ENCODE measurements around the gene CCDC47. TPM values are rescaled to one million over a fixed set of nuclear protein-coding genes. Genes with fewer than 3 reads are reported as not detected.

The CCDC47 gene
- total and polyA plus RNA-seq, 2 donors from 2014 or later: 50.9 to 83.1 TPM

DNA sequence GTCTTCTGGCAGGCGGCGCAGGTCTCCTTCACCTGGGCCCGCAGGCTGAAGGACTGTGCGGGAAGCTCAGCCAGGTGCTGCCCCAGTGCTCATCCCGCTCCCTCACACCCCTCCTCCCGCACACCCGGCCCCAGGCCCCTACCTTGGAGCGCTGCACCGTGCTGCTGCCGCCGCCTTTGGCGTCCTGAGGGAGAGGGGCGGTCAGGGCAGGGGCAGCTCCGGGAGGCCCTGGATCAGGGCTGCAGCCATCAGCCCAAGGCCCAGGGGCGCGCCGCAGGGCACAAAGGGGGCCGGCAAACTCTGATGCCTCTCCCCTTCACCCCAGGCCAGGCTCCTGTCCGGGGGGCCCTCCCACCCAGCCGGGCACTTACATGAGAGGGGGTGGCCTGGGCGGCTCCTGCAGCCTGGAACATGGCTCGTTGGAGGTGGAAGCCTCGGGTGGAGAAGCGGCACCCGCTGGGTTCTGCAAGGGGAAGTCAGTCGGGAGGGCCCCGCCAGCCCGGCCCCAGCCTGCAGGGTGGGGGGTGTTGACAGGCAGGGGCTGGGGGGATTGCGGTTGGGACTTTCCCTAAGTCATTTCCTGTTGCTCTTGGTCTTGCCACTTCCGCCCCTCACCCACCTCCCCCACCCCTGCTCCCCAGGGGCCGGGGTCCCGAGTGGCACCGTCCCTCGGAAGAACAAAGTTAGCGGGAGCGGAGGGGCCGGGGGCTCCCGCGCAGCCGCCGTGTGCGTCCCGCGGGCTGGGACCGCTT, 74.3 kb downstream of the CCDC47 start:
- intact Hi-C loops (cut with DNase I): no loop called here
- Histone ChIP-seq H3K27me3 (ENCODE audit: control insufficient read depth, insufficient read depth, low read length) (no peaks in the 10 kb centered on the region), H3K4me1 (ENCODE audit: control insufficient read depth in 2 of 3, insufficient read depth in 2 of 3, low read depth in 1 of 3, low read length in 3 of 3) (peaks cover 0 to 13% (median 0%) of the 10 kb centered on the region in 3 donors), H3K4me3 (ENCODE audit: low read length in 3 of 3) (peak overlapping the region in 1 of 3 donors; percentile 46), H3K9me3 (ENCODE audit: control insufficient read depth in 2 of 3, insufficient read depth in 1 of 3, low read length in 3 of 3) (no peaks in the 10 kb centered on the region), H3K9ac (ENCODE audit: low read length in 3 of 3) (no peak overlapping the region), H3K36me3 (ENCODE audit: control insufficient read depth in 2 of 3, insufficient read depth in 3 of 3, low read length in 3 of 3) (peaks cover 0 to 6% (median 0%) of the 10 kb centered on the region in 3 donors), H3K27ac (ENCODE audit: low read depth in 2 of 2, low read length in 2 of 2) (peak overlapping the region in 1 of 2 donors; percentile 17)
- no peak for TF ChIP-seq CTCF (IDR thresholded peaks at IDR 0.05; ENCODE audit: borderline replicate concordance, extremely low read depth, insufficient read depth)
- peak; percentile 32 to 91 (median 72) for DNase-seq
- FAIRE-seq: no peak

DNA sequence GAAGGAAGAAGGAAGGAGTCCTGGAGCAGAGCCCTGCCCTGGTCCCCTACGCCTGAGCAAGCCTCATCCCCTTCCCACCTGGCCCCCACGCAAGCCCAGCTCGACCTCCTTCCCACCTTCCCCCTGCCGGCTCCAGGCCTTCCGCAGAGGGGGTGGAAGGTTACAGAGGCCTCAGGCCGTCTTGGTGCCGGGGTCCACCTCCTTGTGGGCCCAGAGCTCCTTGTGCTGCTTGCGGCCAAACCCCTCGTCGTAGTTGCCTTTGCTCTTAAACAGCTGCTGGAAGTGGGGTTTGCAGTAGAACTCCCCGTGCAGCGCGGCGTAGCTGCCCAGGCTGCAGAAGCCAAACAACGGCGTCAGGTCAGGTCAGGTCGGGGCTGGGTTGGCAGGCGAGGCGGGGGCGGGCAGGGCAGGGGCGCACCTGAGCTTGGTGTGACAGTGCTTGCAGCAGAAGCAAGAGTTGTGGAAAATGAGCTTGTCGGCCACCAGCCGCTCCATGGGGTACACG, 75.0 kb downstream of the CCDC47 start:
- no peak for TF ChIP-seq CTCF (IDR thresholded peaks at IDR 0.05; ENCODE audit: borderline replicate concordance, extremely low read depth, insufficient read depth)
- H3K4me3 ChIP-seq (ENCODE audit: low read length in 3 of 3): peak overlapping the region in 1 of 3 donors; percentile 29
- no peaks in the 10 kb centered on the region for H3K27me3 ChIP-seq (ENCODE audit: control insufficient read depth, insufficient read depth, low read length)
- no peaks in the 10 kb centered on the region for H3K9me3 ChIP-seq (ENCODE audit: control insufficient read depth in 2 of 3, insufficient read depth in 1 of 3, low read length in 3 of 3)
- no peak overlapping the region for H3K27ac ChIP-seq (ENCODE audit: low read depth in 2 of 2, low read length in 2 of 2)
- H3K9ac ChIP-seq (ENCODE audit: low read length in 3 of 3): no peak overlapping the region
- intact Hi-C loops (cut with DNase I): no loop called here
- peak in 3 of 5 donors; percentile 11 to 66 (median 54) for DNase-seq
- FAIRE-seq: no peak
- peaks cover 0 to 6% (median 0%) of the 10 kb centered on the region in 3 donors for H3K36me3 ChIP-seq (ENCODE audit: control insufficient read depth in 2 of 3, insufficient read depth in 3 of 3, low read length in 3 of 3)
- peaks cover 0 to 13% (median 0%) of the 10 kb centered on the region in 3 donors for H3K4me1 ChIP-seq (ENCODE audit: control insufficient read depth in 2 of 3, insufficient read depth in 2 of 3, low read depth in 1 of 3, low read length in 3 of 3)

DNA sequence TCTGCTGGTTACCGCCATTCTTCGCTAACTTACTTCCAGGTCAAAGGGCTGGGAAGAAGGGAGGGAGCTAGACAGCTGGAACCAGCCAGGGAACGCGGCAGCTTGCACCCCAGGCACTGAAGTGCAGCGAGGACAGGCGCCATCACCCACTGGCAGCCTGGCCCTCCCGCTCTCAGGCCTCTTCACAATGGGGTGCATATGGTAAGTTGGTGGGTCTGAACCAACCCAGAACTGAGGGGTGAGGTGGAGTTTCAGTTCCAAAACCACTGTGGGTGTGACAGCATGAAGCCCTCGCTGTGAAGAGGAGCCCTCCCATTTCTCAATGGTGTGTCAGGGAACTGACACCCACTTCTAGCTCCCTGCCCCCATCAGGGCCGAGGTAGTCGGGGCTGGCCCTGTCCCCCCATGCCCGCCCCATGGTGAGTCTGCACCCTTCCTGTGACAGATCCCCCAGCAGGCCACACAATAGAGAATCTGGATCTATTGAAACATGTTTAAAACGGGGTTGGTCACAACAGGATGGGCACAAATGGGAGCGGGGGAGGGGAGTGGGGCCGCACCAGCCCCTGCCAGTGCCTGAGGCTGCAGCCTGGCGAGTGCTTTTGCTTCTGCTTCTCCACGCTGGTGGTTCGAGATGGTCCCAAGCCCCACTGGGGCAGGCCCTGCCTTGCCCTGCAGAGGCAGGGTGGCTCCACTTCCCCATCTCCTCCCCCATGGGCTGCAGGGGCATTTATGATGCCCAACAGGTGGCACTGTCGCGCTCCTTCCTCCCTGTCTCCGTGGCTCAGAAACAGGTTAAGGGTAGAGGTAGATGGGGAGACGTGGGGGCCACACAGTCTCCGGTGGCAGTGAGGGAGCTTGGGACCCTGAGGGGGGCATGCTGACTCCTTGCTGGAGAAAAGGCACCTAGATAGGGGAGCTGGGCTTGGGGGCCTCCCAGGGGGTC, 75.8 kb downstream of the CCDC47 start:
- peak in 3 of 5 donors; percentile 22 to 85 (median 61) for DNase-seq
- Histone ChIP-seq H3K27me3 (ENCODE audit: control insufficient read depth, insufficient read depth, low read length) (no peaks in the 10 kb centered on the region), H3K9ac (ENCODE audit: low read length in 3 of 3) (no peak overlapping the region), H3K4me1 (ENCODE audit: control insufficient read depth in 2 of 3, insufficient read depth in 2 of 3, low read depth in 1 of 3, low read length in 3 of 3) (peaks cover 0 to 13% (median 0%) of the 10 kb centered on the region in 3 donors), H3K9me3 (ENCODE audit: control insufficient read depth in 2 of 3, insufficient read depth in 1 of 3, low read length in 3 of 3) (no peaks in the 10 kb centered on the region), H3K4me3 (ENCODE audit: low read length in 3 of 3) (no peak overlapping the region), H3K36me3 (ENCODE audit: control insufficient read depth in 2 of 3, insufficient read depth in 3 of 3, low read length in 3 of 3) (peaks cover 0 to 2% (median 0%) of the 10 kb centered on the region in 3 donors), H3K27ac (ENCODE audit: low read depth in 2 of 2, low read length in 2 of 2) (no peak overlapping the region)
- TF ChIP-seq CTCF (IDR thresholded peaks at IDR 0.05; ENCODE audit: borderline replicate concordance, extremely low read depth, insufficient read depth): peak; percentile 45
- intact Hi-C loops (cut with DNase I): no loop called here
- no peak for FAIRE-seq
